Dermis blood vessel endothelial cell (primary cell): Measurements from ENCODE around the gene DISC1. TPM values are rescaled to one million over a fixed set of nuclear protein-coding genes. Genes with fewer than 3 reads are reported as not detected.
A peak's percentile ranks its signal among the peaks of the same experiment; 100 is the strongest.
"Not testable (repeated sequence)": the region's sequence is repeated elsewhere in the genome, so short reads cannot be mapped to it uniquely, and the experiment has no call there.

Experiments used
- DNase-seq: peaks from one replicate; pipeline ENCODE4 v3.0.0; 2010
- total RNA-seq: library from RNA; depleted of rRNA; stranded (reverse); fragments of >200 nt; gene quantifications from 2 replicates; pipeline ENCODE4 v1.2.3, GENCODE V29; 2014

DISC1 gene
- total RNA-seq, 1 donor from 2014 or later, result 19.9 TPM

- no peak for DNase-seq
Measured at GRCh38 chr1:231606712-231607111, 19.9 kb upstream of the DISC1 start.

GRCh38 chr1:231610388-231610787 lies 16.2 kb upstream of the DISC1 start:
- DNase-seq, result no peak

GRCh38 chr1:231611111-231611510 lies 15.5 kb upstream of the DISC1 start:
- DNase-seq, result no peak

- no peak for DNase-seq
Measured at GRCh38 chr1:231611851-231612250, 14.7 kb upstream of the DISC1 start.

- DNase-seq, result no peak
Measured at GRCh38 chr1:231612393-231613089, 14.0 kb upstream of the DISC1 start.

- no peak for DNase-seq
Measured at GRCh38 chr1:231613419-231614349, 12.9 kb upstream of the DISC1 start.

GRCh38 chr1:231616667-231617066 lies 9.9 kb upstream of the DISC1 start:
- DNase-seq, result no peak

- peak; percentile 83 for DNase-seq
Measured at GRCh38 chr1:231618609-231619256, 7.9 kb upstream of the DISC1 start.

GRCh38 chr1:231619257-231619634 lies 7.3 kb upstream of the DISC1 start:
- DNase-seq, result peak; percentile 82

GRCh38 chr1:231625042-231625441 lies 1.5 kb upstream of the DISC1 start:
- DNase-seq, result not testable (repeated sequence)

GRCh38 chr1:231625975-231626534 lies 535 bp upstream of the DISC1 start:
- DNase-seq, result no peak

- peak; percentile 72 for DNase-seq
Measured at GRCh38 chr1:231626951-231627614, 493 bp downstream of the DISC1 start.

- DNase-seq, result peak; percentile 26
Measured at GRCh38 chr1:231628207-231628876, 1.8 kb downstream of the DISC1 start.

- peak; percentile 69 for DNase-seq
Measured at GRCh38 chr1:231629132-231629531, 2.5 kb downstream of the DISC1 start.

- no peak for DNase-seq
Measured at GRCh38 chr1:231630558-231631205, 4.1 kb downstream of the DISC1 start.

GRCh38 chr1:231631717-231632116 lies 5.1 kb downstream of the DISC1 start:
- DNase-seq, result no peak

- no peak for DNase-seq
Measured at GRCh38 chr1:231632119-231632518, 5.5 kb downstream of the DISC1 start.

GRCh38 chr1:231634323-231635013 lies 7.9 kb downstream of the DISC1 start:
- no peak for DNase-seq

GRCh38 chr1:231636157-231636556 lies 9.6 kb downstream of the DISC1 start:
- peak; percentile 65 for DNase-seq

- DNase-seq, result not testable (repeated sequence)
Measured at GRCh38 chr1:231636922-231637321, 10.3 kb downstream of the DISC1 start.

GRCh38 chr1:231638647-231639046 lies 12.1 kb downstream of the DISC1 start:
- no peak for DNase-seq
